ENCODE data around the gene RBFA. TPM values are rescaled to one million over a fixed set of nuclear protein-coding genes. Genes with fewer than 3 reads are reported as not detected.

RBFA gene
- total and polyA plus RNA-seq, 2 of the 13 experiments (the other 11 are each of a cell fraction or from before 2014, with no cell fraction given) = 29.7 to 42.4 TPM

GRCh38 chr18:79988451-79989194 lies 45.6 kb upstream of the RBFA start, which contains the start of gene TXNL4A (continued):
- TF ChIP-seq SMAD3 (CRISPR knock-in tag; IDR thresholded peaks at IDR 0.05) (no peak), MEF2D (CRISPR knock-in tag; IDR thresholded peaks at IDR 0.05) (0 out of 2 replicates have a peak, but pooled peaks have one; percentile 24), POGZ (CRISPR knock-in tag; IDR thresholded peaks at IDR 0.05) (peak; percentile 76), FIP1L1 (IDR thresholded peaks at IDR 0.05; ENCODE audit: borderline replicate concordance, insufficient read depth, low read depth, low read length) (no peak), ZNF574 (CRISPR knock-in tag; IDR thresholded peaks at IDR 0.05) (peak; percentile 89; the same call in 1 of the 2 replicates), ZFX (CRISPR knock-in tag; IDR thresholded peaks at IDR 0.05; ENCODE audit: low read depth) (peak; percentile 90), ZNF772 (CRISPR knock-in tag; IDR thresholded peaks at IDR 0.05) (peak; percentile 93; the same call in 1 of the 2 replicates), STAT6 (CRISPR knock-in tag; IDR thresholded peaks at IDR 0.05; ENCODE audit: borderline replicate concordance) (0 out of 2 replicates have a peak, but pooled peaks have one; percentile 53), NFAT5 (CRISPR knock-in tag; IDR thresholded peaks at IDR 0.05) (no peak), ZNF713 (CRISPR knock-in tag; IDR thresholded peaks at IDR 0.05) (0 out of 2 replicates have a peak, but pooled peaks have one; percentile 61), ZNF329 (CRISPR knock-in tag; IDR thresholded peaks at IDR 0.05; ENCODE audit: low read depth) (no peak), ZNF687 (CRISPR knock-in tag; IDR thresholded peaks at IDR 0.05) (peak; percentile 96), MATR3 (CRISPR knock-in tag; IDR thresholded peaks at IDR 0.05) (no peak)

Data from HepG2 (cell line).